Effector memory CD4-positive, alpha-beta T cell (primary cell): ENCODE results near the gene AVEN.

Source experiments
- DNase-seq, 3 donors: peaks; one replicate each; pipeline ENCODE4 v3.0.0-alpha.2; 2020
- H3K27ac ChIP-seq: 2 replicates; pipeline ENCODE4 v1.7.0; 2013; ENCODE audit warnings: mild to moderate bottlenecking, low read length, moderate library complexity; ENCODE audit not compliant: insufficient read depth, poor library complexity, severe bottlenecking
- H3K27me3 ChIP-seq: replicated peaks from 2 replicates; pipeline ENCODE4 v1.7.0; 2013; ENCODE audit warnings: mild to moderate bottlenecking, low read length; ENCODE audit not compliant: insufficient read depth, control insufficient read depth, poor library complexity, severe bottlenecking
- H3K36me3 ChIP-seq: 2 replicates; pipeline ENCODE4 v1.7.0; 2013; ENCODE audit warnings: mild to moderate bottlenecking, low read length, moderate library complexity; ENCODE audit not compliant: control insufficient read depth, insufficient read depth
- H3K4me1 ChIP-seq: 2 replicates; pipeline ENCODE4 v1.7.0; 2013; ENCODE audit warnings: low read length, mild to moderate bottlenecking; ENCODE audit not compliant: control insufficient read depth, insufficient read depth, poor library complexity, severe bottlenecking
- H3K4me3 ChIP-seq: 2 replicates; pipeline ENCODE4 v1.7.0; 2013; ENCODE audit warnings: low read length, low read depth, mild to moderate bottlenecking; ENCODE audit not compliant: insufficient read depth, poor library complexity, severe bottlenecking
- H3K9me3 ChIP-seq: 2 replicates; pipeline ENCODE4 v1.7.0; 2013; ENCODE audit warnings: mild to moderate bottlenecking, low read length, moderate library complexity; ENCODE audit not compliant: control insufficient read depth

AVEN gene

GRCh38 chr15:33903661-33904060, 135.3 kb downstream of the AVEN start:
- no peaks in the 10 kb centered on the region for H3K4me1 ChIP-seq
- no peak for DNase-seq
- no peak overlapping the region for H3K27ac ChIP-seq
- H3K9me3 ChIP-seq, result no peaks in the 10 kb centered on the region
- no peaks in the 10 kb centered on the region for H3K36me3 ChIP-seq
- no peak overlapping the region for H3K4me3 ChIP-seq
- no peaks in the 10 kb centered on the region for H3K27me3 ChIP-seq

GRCh38 chr15:33902043-33902442, 137.0 kb downstream of the AVEN start:
- Histone ChIP-seq H3K4me3 (no peak overlapping the region), H3K27ac (no peak overlapping the region)

GRCh38 chr15:33894193-33894592, 144.8 kb downstream of the AVEN start:
- no peaks in the 10 kb centered on the region for H3K36me3 ChIP-seq
- no peaks in the 10 kb centered on the region for H3K27me3 ChIP-seq
- no peaks in the 10 kb centered on the region for H3K9me3 ChIP-seq
- no peak for DNase-seq
- H3K4me3 ChIP-seq, result no peak overlapping the region
- H3K4me1 ChIP-seq, result no peaks in the 10 kb centered on the region
- H3K27ac ChIP-seq, result no peak overlapping the region

More at GRCh38 chr15:33902043-33902442, 137.0 kb downstream of the AVEN start:
- no peaks in the 10 kb centered on the region for H3K4me1 ChIP-seq
- H3K36me3 ChIP-seq, result no peaks in the 10 kb centered on the region
- no peak for DNase-seq
- no peaks in the 10 kb centered on the region for H3K9me3 ChIP-seq
- no peaks in the 10 kb centered on the region for H3K27me3 ChIP-seq

- DNase-seq, result no peak
- no peaks in the 10 kb centered on the region for H3K27me3 ChIP-seq
- H3K36me3 ChIP-seq, result no peaks in the 10 kb centered on the region
- H3K4me3 ChIP-seq, result no peak overlapping the region
- no peaks in the 10 kb centered on the region for H3K4me1 ChIP-seq
- H3K27ac ChIP-seq, result no peak overlapping the region
- H3K9me3 ChIP-seq, result no peaks in the 10 kb centered on the region
Observed at GRCh38 chr15:33888176-33888575, 150.8 kb downstream of the AVEN start.

GRCh38 chr15:33882921-33883320, 156.1 kb downstream of the AVEN start:
- no peaks in the 10 kb centered on the region for H3K4me1 ChIP-seq
- H3K27ac ChIP-seq, result no peak overlapping the region
- no peak overlapping the region for H3K4me3 ChIP-seq
- DNase-seq, result no peak
- no peaks in the 10 kb centered on the region for H3K9me3 ChIP-seq
- H3K27me3 ChIP-seq, result no peaks in the 10 kb centered on the region
- H3K36me3 ChIP-seq, result no peaks in the 10 kb centered on the region

GRCh38 chr15:33874156-33874555, 164.8 kb downstream of the AVEN start:
- no peak for DNase-seq
- H3K27me3 ChIP-seq, result no peaks in the 10 kb centered on the region
- H3K9me3 ChIP-seq, result no peaks in the 10 kb centered on the region
- no peaks in the 10 kb centered on the region for H3K4me1 ChIP-seq
- no peak overlapping the region for H3K27ac ChIP-seq
- no peaks in the 10 kb centered on the region for H3K36me3 ChIP-seq
- no peak overlapping the region for H3K4me3 ChIP-seq

- DNase-seq, result no peak
- Histone ChIP-seq H3K27ac (no peak overlapping the region), H3K27me3 (no peaks in the 10 kb centered on the region), H3K4me3 (no peak overlapping the region), H3K4me1 (no peaks in the 10 kb centered on the region), H3K36me3 (no peaks in the 10 kb centered on the region), H3K9me3 (no peaks in the 10 kb centered on the region)
Observed at GRCh38 chr15:33872416-33873106, 166.4 kb downstream of the AVEN start.

GRCh38 chr15:33871980-33872379, 167.0 kb downstream of the AVEN start:
- H3K9me3 ChIP-seq, result no peaks in the 10 kb centered on the region
- no peak overlapping the region for H3K4me3 ChIP-seq
- no peaks in the 10 kb centered on the region for H3K4me1 ChIP-seq
- H3K27ac ChIP-seq, result no peak overlapping the region
- DNase-seq, result no peak
- no peaks in the 10 kb centered on the region for H3K27me3 ChIP-seq
- no peaks in the 10 kb centered on the region for H3K36me3 ChIP-seq

- Histone ChIP-seq H3K4me1 (no peaks in the 10 kb centered on the region), H3K4me3 (no peak overlapping the region), H3K9me3 (no peaks in the 10 kb centered on the region), H3K36me3 (no peaks in the 10 kb centered on the region), H3K27ac (no peak overlapping the region), H3K27me3 (no peaks in the 10 kb centered on the region)
- no peak for DNase-seq
Observed at GRCh38 chr15:33866101-33866737, 172.8 kb downstream of the AVEN start.

GRCh38 chr15:33865416-33865815, 173.6 kb downstream of the AVEN start:
- Histone ChIP-seq H3K4me3 (no peak overlapping the region), H3K9me3 (no peaks in the 10 kb centered on the region), H3K36me3 (no peaks in the 10 kb centered on the region), H3K4me1 (no peaks in the 10 kb centered on the region), H3K27ac (no peak overlapping the region), H3K27me3 (no peaks in the 10 kb centered on the region)
- DNase-seq, result no peak
